T-helper 1 cell treated with Interleukin-12 subunit alpha and Interleukin-12 subunit beta and Interleukin-4 antibody, amounts not matched to agents 30 μg/mL and 1 μg/mL, for 36 hours (primary cell): ENCODE data around the gene RIPPLY3.
"Not testable (repeated sequence)": the region's sequence is repeated elsewhere in the genome, so short reads cannot be mapped to it uniquely, and the experiment has no call there.

Source experiments
- H3K27ac Mint-ChIP-seq: one replicate; pipeline ENCODE4 v1.8.0; 2021; ENCODE audit warnings: mild to moderate bottlenecking, mixed read lengths
- H3K27me3 Mint-ChIP-seq: one replicate; pipeline ENCODE4 v1.8.0; 2021; ENCODE audit warnings: low read depth, mixed read lengths
- H3K36me3 Mint-ChIP-seq: one replicate; pipeline ENCODE4 v1.8.0; 2021; ENCODE audit warnings: low read depth, mixed read lengths
- H3K4me1 Mint-ChIP-seq: one replicate; pipeline ENCODE4 v1.8.0; 2021; ENCODE audit warnings: low read depth, mixed read lengths
- H3K4me3 Mint-ChIP-seq: one replicate; pipeline ENCODE4 v1.8.0; 2021; ENCODE audit warnings: mild to moderate bottlenecking, moderate library complexity, mixed read lengths
- H3K9me3 Mint-ChIP-seq: one replicate; pipeline ENCODE4 v1.8.0; 2021; ENCODE audit warnings: mixed read lengths

The RIPPLY3 gene

DNA sequence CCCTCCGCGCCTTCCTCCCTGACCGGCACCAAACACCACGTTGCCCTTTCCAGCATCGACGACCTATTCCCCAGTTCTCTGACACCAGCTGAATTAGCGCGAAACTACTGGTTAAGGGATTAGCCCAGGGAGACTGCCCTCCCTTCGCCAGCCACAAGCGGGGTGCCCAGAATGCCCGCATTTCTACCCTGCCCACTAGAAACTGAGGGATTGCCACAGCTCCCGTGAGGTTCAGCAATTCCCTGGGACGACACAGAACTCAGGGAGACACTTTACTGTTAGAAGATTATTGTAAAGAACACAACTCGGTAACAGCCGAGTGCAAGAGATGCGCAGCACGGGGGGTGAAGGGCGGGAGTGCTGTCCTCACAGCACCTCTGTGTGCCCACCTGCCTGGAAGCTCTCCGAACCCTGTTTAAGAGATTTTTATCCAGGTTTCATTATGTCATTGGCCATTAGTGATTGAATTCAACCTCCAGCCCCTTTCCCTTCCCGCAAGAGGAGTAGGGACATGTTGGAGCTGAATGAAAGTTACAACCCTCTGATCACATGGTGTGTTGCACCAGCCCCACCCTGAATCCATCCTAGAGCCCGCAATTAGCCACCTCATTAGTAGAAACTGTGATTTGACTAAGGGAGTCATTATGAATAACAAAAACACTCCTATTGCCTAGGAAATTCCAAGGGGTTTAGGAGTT, 15.8 kb upstream of the RIPPLY3 start:
- Mint-ChIP-seq H3K9me3 (no peaks in the 10 kb centered on the region), H3K27ac (peak overlapping the region; percentile 92), H3K4me1 (peaks cover 36% of the 10 kb centered on the region), H3K27me3 (peaks cover 3% of the 10 kb centered on the region), H3K4me3 (peak overlapping the region; percentile 91), H3K36me3 (no peaks in the 10 kb centered on the region)

GRCh38 chr21:36992671-36993070, 13.8 kb upstream of the RIPPLY3 start:
- Mint-ChIP-seq H3K36me3 (no peaks in the 10 kb centered on the region), H3K27me3 (peaks cover 3% of the 10 kb centered on the region), H3K4me1 (peaks cover 18% of the 10 kb centered on the region), H3K9me3 (no peaks in the 10 kb centered on the region), H3K4me3 (no peak overlapping the region), H3K27ac (no peak overlapping the region)

- H3K9me3 Mint-ChIP-seq: no peaks in the 10 kb centered on the region
- no peak overlapping the region for H3K27ac Mint-ChIP-seq
- H3K36me3 Mint-ChIP-seq: no peaks in the 10 kb centered on the region
- peaks cover 5% of the 10 kb centered on the region for H3K4me1 Mint-ChIP-seq
- peaks cover 3% of the 10 kb centered on the region for H3K27me3 Mint-ChIP-seq
- H3K4me3 Mint-ChIP-seq: no peak overlapping the region
Measured at GRCh38 chr21:36994501-36995158, 11.9 kb upstream of the RIPPLY3 start.

GRCh38 chr21:36995285-36995684, 11.2 kb upstream of the RIPPLY3 start:
- not testable (repeated sequence) for H3K9me3 Mint-ChIP-seq, H3K27me3 Mint-ChIP-seq, H3K4me3 Mint-ChIP-seq, H3K36me3 Mint-ChIP-seq, H3K4me1 Mint-ChIP-seq, H3K27ac Mint-ChIP-seq

- Mint-ChIP-seq H3K4me3 (no peak overlapping the region), H3K36me3 (no peaks in the 10 kb centered on the region), H3K9me3 (no peaks in the 10 kb centered on the region), H3K27ac (no peak overlapping the region), H3K27me3 (peaks cover 3% of the 10 kb centered on the region), H3K4me1 (peaks cover 4% of the 10 kb centered on the region)
Measured at GRCh38 chr21:36999131-36999898, 7.2 kb upstream of the RIPPLY3 start.

- H3K27ac Mint-ChIP-seq: no peak overlapping the region
- H3K36me3 Mint-ChIP-seq: no peaks in the 10 kb centered on the region
- no peak overlapping the region for H3K4me3 Mint-ChIP-seq
- no peaks in the 10 kb centered on the region for H3K27me3 Mint-ChIP-seq
- H3K9me3 Mint-ChIP-seq: no peaks in the 10 kb centered on the region
- H3K4me1 Mint-ChIP-seq: peaks cover 2% of the 10 kb centered on the region
Measured at GRCh38 chr21:37000381-37000780, 6.1 kb upstream of the RIPPLY3 start.

DNA sequence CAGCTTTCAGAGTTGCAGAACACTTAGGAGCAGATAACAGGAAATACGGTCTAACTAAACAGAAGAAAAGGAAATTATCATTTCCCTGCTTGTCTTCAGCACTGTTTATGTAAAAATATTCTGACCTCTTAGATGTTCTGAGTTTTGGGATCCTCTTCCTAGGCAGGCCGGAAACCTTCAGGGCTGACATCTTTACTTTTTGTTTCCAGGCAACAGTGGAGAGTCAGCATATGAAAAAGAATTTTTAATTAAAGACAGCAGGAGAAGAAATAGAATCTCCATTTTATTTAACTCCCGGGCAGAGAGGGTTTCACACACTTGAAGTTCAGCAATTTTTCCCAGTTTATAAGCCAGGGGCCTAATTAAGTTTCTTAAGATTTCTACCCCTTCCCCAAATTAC, 5.1 kb upstream of the RIPPLY3 start:
- H3K9me3 Mint-ChIP-seq: no peaks in the 10 kb centered on the region
- no peaks in the 10 kb centered on the region for H3K36me3 Mint-ChIP-seq
- no peak overlapping the region for H3K27ac Mint-ChIP-seq
- no peak overlapping the region for H3K4me3 Mint-ChIP-seq
- H3K4me1 Mint-ChIP-seq: peaks cover 2% of the 10 kb centered on the region
- H3K27me3 Mint-ChIP-seq: no peaks in the 10 kb centered on the region

DNA sequence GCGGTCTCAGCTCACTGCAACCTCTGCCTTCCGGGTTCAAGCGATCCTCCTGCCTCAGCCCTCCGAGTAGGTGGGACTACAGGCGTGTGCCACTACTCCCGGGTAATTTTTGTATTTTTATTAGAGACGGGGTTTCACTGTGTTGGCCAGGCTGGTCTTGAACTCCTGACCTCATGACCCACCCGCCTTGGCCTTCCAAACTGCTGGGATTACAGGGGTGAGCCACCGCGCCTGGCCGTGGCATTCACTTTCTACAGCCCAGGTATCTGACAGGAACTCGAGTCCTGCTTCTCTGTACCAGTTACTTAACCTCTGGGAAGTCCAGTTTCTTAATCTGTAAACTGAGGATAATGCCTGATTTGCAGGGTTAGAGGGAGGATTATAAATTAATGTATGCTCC, 3.7 kb upstream of the RIPPLY3 start:
- H3K4me1 Mint-ChIP-seq, H3K27me3 Mint-ChIP-seq, H3K27ac Mint-ChIP-seq, H3K4me3 Mint-ChIP-seq, H3K9me3 Mint-ChIP-seq, H3K36me3 Mint-ChIP-seq: not testable (repeated sequence)

GRCh38 chr21:37003917-37004316, 2.6 kb upstream of the RIPPLY3 start:
- H3K36me3 Mint-ChIP-seq, H3K27ac Mint-ChIP-seq, H3K9me3 Mint-ChIP-seq, H3K4me3 Mint-ChIP-seq, H3K4me1 Mint-ChIP-seq: not testable (repeated sequence)
- H3K27me3 Mint-ChIP-seq: peaks cover 19% of the 10 kb centered on the region

DNA sequence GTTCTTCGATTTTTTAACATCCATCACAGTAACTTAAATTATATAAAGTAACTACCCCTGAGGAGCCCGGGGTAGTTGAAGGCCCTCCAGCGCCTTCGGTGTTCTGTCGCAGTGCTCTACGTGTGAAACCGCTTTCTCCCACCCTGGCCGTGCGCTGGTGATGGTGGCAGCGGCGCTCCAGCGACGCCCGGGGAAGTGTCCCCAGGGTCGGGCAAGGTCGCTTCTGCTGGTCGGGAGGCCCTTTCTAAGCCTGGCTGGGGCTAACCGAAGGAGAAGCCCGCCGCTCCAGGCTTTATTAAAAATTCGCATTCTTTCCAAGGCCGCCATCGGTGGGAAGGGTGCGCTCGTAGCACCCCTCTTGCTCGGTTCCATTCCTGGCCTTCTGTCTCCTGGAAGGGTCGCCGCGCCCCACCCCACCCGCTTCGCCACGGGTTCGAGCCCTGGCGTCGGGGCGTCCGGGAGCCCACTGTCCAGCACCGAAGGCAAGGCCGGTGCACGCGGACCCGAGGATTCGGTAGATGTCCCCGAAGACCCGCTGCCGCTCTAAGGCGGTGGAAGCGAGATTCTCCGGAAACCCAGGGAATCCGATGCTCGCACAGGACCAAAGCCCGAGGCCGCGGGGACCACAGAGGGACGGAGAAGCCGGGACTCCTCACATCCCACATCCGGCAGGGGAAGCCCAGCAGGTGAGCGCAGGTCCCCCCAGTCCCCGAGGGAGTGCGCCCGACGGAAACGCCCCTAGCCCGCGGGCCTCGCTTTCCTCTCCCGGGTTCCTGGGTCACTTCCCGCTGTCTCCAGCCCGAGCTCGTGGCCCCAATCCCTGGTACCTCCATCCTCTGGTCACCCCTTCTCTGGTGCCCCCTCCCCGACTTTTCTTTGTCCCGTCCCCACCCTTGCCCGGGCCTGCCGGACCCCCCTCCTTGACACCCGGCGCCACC, 685 bp upstream of the RIPPLY3 start:
- Mint-ChIP-seq H3K4me3 (no peak overlapping the region), H3K9me3 (no peaks in the 10 kb centered on the region), H3K27me3 (peaks cover 30% of the 10 kb centered on the region), H3K27ac (no peak overlapping the region), H3K4me1 (peaks cover 10% of the 10 kb centered on the region), H3K36me3 (no peaks in the 10 kb centered on the region)

GRCh38 chr21:37008724-37009123, 2.2 kb downstream of the RIPPLY3 start:
- H3K4me1 Mint-ChIP-seq: peaks cover 8% of the 10 kb centered on the region
- no peak overlapping the region for H3K27ac Mint-ChIP-seq
- H3K27me3 Mint-ChIP-seq: peaks cover 34% of the 10 kb centered on the region
- H3K9me3 Mint-ChIP-seq: no peaks in the 10 kb centered on the region
- H3K4me3 Mint-ChIP-seq: no peak overlapping the region
- no peaks in the 10 kb centered on the region for H3K36me3 Mint-ChIP-seq

- Mint-ChIP-seq H3K27ac (no peak overlapping the region), H3K36me3 (no peaks in the 10 kb centered on the region), H3K4me1 (peaks cover 8% of the 10 kb centered on the region), H3K9me3 (no peaks in the 10 kb centered on the region), H3K27me3 (peaks cover 39% of the 10 kb centered on the region), H3K4me3 (peak overlapping the region; percentile 52)
Measured at GRCh38 chr21:37009740-37010341, 3.3 kb downstream of the RIPPLY3 start.

DNA sequence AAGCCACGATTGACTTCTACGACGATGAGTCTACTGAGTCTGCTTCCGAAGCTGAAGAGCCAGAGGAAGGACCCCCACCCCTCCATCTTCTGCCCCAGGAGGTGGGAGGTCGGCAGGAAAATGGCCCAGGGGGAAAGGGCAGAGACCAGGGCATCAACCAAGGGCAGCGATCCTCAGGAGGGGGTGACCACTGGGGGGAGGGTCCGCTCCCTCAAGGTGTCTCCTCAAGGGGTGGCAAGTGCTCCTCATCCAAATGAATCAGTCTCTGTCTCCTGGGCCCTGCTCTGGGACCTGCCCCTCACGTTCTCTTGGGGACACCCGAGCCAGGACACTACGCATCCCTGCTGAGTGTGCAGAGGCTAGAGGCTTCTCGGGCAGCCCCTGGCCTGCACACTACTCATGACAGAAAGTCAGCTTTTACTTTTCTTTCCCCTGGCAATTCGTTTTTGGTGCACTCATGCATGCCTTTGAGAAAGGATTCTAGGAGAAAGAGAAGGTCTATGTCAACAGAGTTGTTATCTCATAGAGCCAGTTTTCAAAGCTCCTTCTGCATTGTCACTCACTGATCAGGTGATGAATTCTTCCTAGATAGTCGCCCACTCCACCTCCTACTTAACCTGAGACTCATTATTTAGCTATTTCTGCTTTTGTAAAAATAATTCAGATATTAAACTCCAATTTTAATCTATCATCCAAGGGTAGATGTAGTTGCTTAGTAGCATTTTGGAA, 11.6 kb downstream of the RIPPLY3 start:
- H3K36me3 Mint-ChIP-seq: no peaks in the 10 kb centered on the region
- no peaks in the 10 kb centered on the region for H3K4me1 Mint-ChIP-seq
- H3K27ac Mint-ChIP-seq: no peak overlapping the region
- H3K27me3 Mint-ChIP-seq: peaks cover 12% of the 10 kb centered on the region
- no peaks in the 10 kb centered on the region for H3K9me3 Mint-ChIP-seq
- no peak overlapping the region for H3K4me3 Mint-ChIP-seq
